ENCODE data around the gene EIF4H. TPM values are rescaled to one million over a fixed set of nuclear protein-coding genes. Genes with fewer than 3 reads are reported as not detected.

The EIF4H gene
- total RNA-seq, 1 experiment from 2014 or later = 384 TPM

GRCh38 chr7:74173074-74173473, 1.1 kb upstream of the EIF4H start:
- peaks cover 43% of the 10 kb centered on the region for H3K79me2 ChIP-seq (ENCODE audit: insufficient read depth, low read length)
- peaks cover 40 to 58% of the 10 kb centered on the region in 2 experiments for H3K4me1 ChIP-seq (ENCODE audit: control insufficient read depth in 1 of 2, insufficient read depth in 2 of 2, low read length in 2 of 2)
- peak overlapping the region; percentile 96 to 98 for H3K4me3 ChIP-seq (replicated peaks in 1 of 2; ENCODE audit: low read depth in 1 of 2, low read length in 2 of 2)
- no peaks in the 10 kb centered on the region for H3K9me3 ChIP-seq (ENCODE audit: control insufficient read depth in 1 of 2, insufficient read depth in 1 of 2, low read depth in 1 of 2, low read length in 2 of 2)
- peaks cover 30% of the 10 kb centered on the region; the same call in 1 of the 2 replicates for H4K20me1 ChIP-seq (ENCODE audit: insufficient read depth)
- ChIA-PET POLR2A (interaction anchor here (0.9 to 2.3 kb wide), 5 partner anchors 15 to 88 kb away, joined by 3 to 6 read pairs (median 4); partner anchors contain the start of gene LAT2), RAD21 (ENCODE audit: low non-redundant PET in 1 of 2, low total read pairs in 2 of 2, uncharacterized antibody in 2 of 2, unreplicated experiment in 2 of 2) (no interaction called here), CTCF (interaction anchor here (0.7 kb wide), 1 partner anchor 143 kb away, joined by 3 read pairs; no protein-coding TSS in a partner anchor)
- H3K9me2 ChIP-seq (ENCODE audit: insufficient read depth) = no peaks in the 10 kb centered on the region
- H3K36me3 ChIP-seq (ENCODE audit: control insufficient read depth in 1 of 2, insufficient read depth in 2 of 2, low read length in 2 of 2) = peaks cover 0 to 22% of the 10 kb centered on the region in 2 experiments; a peak in 1 of 4 replicates
- TF ChIP-seq CTCF (IDR thresholded peaks at IDR 0.05 in 2 of 3, conservative IDR thresholded peaks at IDR 0.05 in 1 of 3; ENCODE audit: borderline replicate concordance in 1 of 3, insufficient read depth in 1 of 3, low read depth in 2 of 3, low read length in 2 of 3) (no peak), REST (IDR thresholded peaks at IDR 0.05; ENCODE audit: low read depth) (no peak), CBX3 (IDR thresholded peaks at IDR 0.05; ENCODE audit: low read depth) (no peak), RAD21 (IDR thresholded peaks at IDR 0.05; ENCODE audit: low read depth) (no peak), YY1 (IDR thresholded peaks at IDR 0.05; ENCODE audit: extremely low read depth, insufficient replicate concordance, low read depth, low read length) (no peak), ZNF274 (IDR thresholded peaks at IDR 0.05; ENCODE audit: low read depth, low read length) (no peak), EGR1 (IDR thresholded peaks at IDR 0.05; ENCODE audit: low read depth) (no peak), CEBPB (IDR thresholded peaks at IDR 0.05; ENCODE audit: low read depth) (no peak), ATF3 (IDR thresholded peaks at IDR 0.05) (no peak), SP1 (IDR thresholded peaks at IDR 0.05; ENCODE audit: low read depth) (no peak), EZH2phosphoT487 (IDR thresholded peaks at IDR 0.05; ENCODE audit: borderline replicate concordance) (no peak), SRF (IDR thresholded peaks at IDR 0.05; ENCODE audit: low read depth) (no peak), FOSL1 (IDR thresholded peaks at IDR 0.05; ENCODE audit: low read depth) (no peak), POLR2AphosphoS5 (IDR thresholded peaks at IDR 0.05; ENCODE audit: low read depth, low read length) (no peak), SIN3A (IDR thresholded peaks at IDR 0.05; ENCODE audit: low read depth) (no peak), ELF1 (IDR thresholded peaks at IDR 0.05; ENCODE audit: borderline replicate concordance, low read depth) (no peak), POLR2A (IDR thresholded peaks at IDR 0.05; ENCODE audit: borderline replicate concordance, extremely low read depth, insufficient read depth, insufficient read length) (no peak), MAX (IDR thresholded peaks at IDR 0.05) (no peak), EZH2 (IDR thresholded peaks at IDR 0.05) (no peak)
- no peak for ATAC-seq
- intact Hi-C loops (cut with micrococcal nuclease) = no loop called here
- peak overlapping the region; percentile 87 for H3K27ac ChIP-seq (ENCODE audit: low read depth, low read length)
- no peak for DNase-seq (ENCODE audit: low read depth, low spot score)
- H3K4me2 ChIP-seq (ENCODE audit: low read length) = peak overlapping the region; percentile 91
- no peak overlapping the region for H2AFZ ChIP-seq (ENCODE audit: low read depth, low read length, poor library complexity, severe bottlenecking)
- peak overlapping the region; percentile 98 for H3K9ac ChIP-seq (ENCODE audit: low read length)
- BruUV-seq (replicated peaks) = no TSS peak
- H3K27me3 ChIP-seq (ENCODE audit: insufficient read depth, low read length) = no peaks in the 10 kb centered on the region

All from HCT116 (cell line).